HPDE6-E6E7 (cell line): ENCODE data around the gene SRCAP.
A peak's percentile ranks its signal among the peaks of the same experiment; 100 is the strongest.
"Not testable (repeated sequence)": the region's sequence is repeated elsewhere in the genome, so short reads cannot be mapped to it uniquely, and the experiment has no call there.

Source experiments
- DNase-seq: peaks from one replicate; pipeline ENCODE4 v3.0.0; 2011; ENCODE audit warnings: missing footprints; ENCODE audit errors: extremely low spot score

SRCAP gene

GRCh38 chr16:30663820-30664219 is 35.2 kb upstream of the SRCAP start:
- no peak for DNase-seq

DNA sequence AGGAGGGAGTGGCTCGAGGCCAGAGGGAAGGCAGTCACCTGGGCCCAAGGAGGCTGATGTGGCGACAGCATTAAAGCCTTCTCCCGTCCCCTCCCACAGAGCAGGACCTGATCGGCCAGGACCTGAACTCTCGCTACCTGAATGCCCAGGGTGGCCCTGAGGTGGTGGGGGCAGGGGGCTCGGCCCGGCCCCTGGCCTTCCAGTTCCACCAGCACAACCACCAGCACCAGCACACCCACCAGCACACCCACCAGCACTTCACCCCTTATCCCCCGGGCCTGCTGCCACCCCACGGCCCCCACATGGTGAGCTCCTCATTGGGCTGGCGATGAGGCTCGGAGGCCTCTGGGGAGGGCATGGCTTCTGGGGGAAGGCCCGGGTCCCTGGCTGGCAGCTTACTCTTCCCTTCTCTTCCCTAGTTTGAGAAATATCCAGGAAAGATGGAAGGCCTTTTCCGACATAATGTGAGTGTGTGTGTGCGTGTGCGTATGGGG is 34.3 kb upstream of the SRCAP start:
- no peak for DNase-seq

GRCh38 chr16:30665155-30665829 is 33.7 kb upstream of the SRCAP start:
- no peak for DNase-seq

GRCh38 chr16:30665830-30666190 is 33.2 kb upstream of the SRCAP start:
- no peak for DNase-seq

DNA sequence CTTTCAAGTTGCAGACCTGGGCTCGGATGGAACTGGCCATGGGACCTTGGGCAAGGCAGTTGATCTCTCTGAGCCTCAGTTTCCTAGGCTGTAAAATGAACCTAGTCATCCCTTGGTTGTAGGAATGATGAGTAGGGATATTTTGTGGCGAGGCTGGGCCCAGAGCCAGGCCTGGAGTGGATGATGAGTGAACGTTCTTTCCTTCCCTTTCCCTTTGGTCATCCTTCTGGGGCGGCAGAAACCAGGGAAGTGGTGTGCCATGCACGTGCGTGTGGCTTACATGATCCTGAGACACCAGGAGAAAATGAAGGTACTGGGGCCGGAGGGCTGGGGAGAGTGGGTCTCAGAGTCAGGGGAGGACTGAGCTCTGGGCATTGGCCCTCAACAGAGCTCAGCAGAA is 32.3 kb upstream of the SRCAP start:
- no peak for DNase-seq

GRCh38 chr16:30667361-30667905 is 31.5 kb upstream of the SRCAP start:
- no peak for DNase-seq

- DNase-seq = no peak
Measured at GRCh38 chr16:30668393-30668792, 30.6 kb upstream of the SRCAP start.

- DNase-seq = no peak
Measured at GRCh38 chr16:30669026-30669902, 29.7 kb upstream of the SRCAP start.

DNA sequence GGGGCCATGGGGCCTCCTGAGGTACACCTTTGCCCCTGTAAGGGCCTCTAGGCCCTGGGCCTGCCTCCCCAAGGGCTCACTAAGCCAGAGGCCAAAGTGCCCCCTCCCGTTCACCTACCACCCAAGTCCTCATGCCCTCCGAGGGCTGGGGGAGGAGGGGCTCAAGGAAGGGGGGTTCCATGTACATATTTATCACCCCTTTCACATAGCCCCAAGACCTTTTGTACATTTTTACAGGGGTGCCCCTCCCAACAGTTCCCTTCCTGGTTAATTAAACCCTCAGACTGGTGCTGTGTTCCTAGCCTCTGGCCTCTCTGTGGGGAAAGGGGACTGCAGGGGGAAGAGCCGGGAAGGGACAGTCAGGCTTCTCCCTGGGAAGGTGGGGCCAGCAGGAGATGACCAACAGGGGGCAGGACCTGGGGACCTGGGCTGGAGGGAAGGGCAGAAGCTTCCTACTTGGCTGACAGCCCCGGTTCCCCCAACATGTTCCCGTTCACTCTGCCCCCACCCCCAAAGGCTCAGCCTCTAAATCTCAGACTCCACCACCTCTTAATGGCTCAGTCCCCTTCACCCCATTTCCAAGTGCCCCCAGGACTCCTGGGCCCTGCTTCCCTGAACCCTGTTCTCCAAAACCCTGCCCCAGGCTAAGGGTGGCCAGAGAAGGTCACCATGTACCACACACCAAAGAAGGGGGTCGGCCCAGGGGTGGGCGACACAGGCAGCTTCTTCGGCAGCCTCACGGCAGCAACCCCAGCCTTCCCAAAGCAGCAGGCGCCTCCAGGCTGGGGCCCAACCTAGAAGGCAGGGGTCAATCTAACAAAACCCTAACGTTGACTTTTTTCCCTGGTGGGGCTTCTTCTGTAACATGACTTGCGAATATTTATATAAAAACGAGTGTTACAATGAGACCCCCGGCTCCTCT is 28.8 kb upstream of the SRCAP start:
- DNase-seq = no peak

DNA sequence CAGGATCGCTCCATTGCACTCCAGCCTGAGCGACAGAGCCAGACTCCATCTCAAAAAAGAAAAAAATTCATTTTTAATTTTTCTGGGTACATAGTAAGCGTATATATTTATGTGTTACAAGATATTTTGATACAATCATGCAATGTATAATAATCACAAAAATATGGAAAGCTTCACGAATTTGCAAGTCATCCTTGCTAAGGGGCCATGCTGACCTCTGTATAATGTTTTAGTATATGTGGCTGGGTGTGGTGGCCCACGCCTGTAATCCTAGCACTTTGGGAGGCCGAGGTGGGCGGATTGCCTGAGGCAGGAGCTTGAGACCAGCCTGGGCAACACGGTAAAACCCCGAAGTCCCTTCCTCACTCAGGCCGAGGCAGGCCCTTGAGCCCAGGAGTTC is 23.8 kb upstream of the SRCAP start:
- DNase-seq = no peak

DNA sequence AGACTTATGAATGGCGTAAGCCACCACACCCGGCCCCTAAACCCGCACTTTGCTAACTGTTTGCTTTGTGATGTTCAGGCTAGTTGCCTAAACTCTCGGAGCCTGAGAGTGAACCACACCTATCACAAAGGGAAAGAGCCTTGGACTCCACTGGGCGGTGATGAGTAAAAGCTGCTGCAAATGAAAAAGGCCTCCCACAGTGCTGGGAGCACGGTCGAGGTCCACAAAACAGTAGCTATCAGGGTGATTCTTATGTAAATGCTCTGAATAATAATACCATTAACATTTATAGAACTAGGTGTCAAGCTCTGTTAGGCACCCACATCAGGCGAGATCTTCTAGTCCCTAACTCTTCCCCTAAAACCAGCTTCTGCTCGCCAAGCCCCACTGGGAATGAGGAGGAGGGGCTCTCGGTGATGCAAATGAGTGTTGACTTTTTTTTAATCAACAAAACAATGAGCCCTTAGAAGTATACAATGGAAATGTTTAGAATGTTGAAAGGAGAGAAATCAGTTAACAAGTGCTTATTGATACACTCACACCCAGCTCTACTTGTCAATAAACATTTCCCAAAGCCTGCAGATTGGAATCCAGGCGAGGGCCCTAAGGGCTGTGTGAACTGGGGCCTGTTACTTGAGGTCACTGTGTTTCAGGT is 20.9 kb upstream of the SRCAP start:
- no peak for DNase-seq

DNA sequence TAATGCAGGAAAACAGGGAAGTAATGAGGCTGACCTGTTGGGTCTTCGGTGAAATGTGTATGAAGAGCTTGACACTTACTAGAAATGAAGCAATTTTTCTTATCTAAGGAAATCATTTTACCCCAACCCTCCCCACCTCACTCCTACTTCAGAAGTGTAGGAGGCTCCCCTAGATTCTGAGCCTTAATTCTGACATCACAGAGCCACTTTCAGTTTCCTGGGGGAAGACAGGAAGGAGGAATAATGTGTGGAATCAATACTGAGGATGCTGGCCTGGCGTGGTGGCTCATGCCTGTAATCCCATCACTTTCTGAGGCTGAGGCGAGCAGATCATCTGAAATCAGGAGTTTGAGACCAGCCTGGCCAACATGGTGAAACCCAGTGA is 20.4 kb upstream of the SRCAP start:
- no peak for DNase-seq

GRCh38 chr16:30680326-30680725 is 18.6 kb upstream of the SRCAP start:
- DNase-seq = no peak

- DNase-seq = no peak
Measured at GRCh38 chr16:30688701-30689100, 10.3 kb upstream of the SRCAP start.

DNA sequence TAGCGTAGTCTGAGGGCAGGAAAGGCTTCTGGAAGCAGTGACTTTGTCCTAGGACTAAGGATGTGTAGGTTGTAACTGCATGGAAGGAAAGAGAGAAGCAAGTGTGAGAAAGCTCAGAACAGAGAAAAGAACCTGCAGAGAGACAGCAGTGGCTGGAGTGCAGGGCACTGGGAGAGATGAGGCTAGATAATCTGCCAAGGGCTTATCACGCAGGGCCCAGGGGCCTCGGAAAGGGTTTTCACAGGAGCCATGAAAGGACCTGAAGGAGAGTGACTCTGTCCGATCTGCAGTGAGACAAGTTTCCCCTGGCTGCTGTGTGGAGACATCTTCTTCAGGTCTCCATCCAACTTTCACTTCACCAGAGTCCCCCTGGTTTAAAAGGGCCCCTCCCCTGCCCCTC is 7.1 kb upstream of the SRCAP start:
- DNase-seq = no peak

DNA sequence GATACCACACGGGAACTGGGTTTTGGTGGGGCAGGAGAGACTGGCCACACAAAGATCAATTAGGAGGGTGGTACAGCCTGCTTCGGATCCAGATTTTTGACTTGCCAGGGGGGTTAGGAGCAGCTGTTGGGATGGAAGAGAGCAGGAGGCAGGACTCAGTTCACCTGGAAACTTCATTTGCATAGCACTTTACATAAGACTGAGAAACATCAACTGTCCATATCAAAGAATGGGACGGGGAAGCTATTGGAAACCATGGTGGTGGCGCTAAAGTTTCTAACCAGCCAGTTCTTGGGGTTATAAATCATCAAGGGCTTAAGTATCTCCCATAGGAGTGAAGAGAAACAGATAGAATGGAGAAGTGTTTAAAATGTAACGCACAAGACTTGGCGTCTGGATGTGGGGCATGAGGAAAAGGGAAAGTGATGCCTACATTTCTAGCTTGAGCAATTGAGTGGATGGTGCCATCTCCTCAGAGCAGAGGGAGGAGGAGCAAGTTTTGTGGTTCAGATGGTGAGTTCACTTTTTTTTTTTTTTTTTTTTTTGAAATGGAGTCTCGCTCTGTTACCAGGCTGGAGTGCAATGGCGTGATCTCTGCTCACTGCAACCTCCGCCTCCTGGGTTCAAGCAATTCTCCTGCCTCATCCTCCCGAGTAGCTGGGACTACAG is 6.4 kb upstream of the SRCAP start:
- DNase-seq = no peak

- no peak for DNase-seq
Measured at GRCh38 chr16:30694926-30695693, 3.9 kb upstream of the SRCAP start.

DNA sequence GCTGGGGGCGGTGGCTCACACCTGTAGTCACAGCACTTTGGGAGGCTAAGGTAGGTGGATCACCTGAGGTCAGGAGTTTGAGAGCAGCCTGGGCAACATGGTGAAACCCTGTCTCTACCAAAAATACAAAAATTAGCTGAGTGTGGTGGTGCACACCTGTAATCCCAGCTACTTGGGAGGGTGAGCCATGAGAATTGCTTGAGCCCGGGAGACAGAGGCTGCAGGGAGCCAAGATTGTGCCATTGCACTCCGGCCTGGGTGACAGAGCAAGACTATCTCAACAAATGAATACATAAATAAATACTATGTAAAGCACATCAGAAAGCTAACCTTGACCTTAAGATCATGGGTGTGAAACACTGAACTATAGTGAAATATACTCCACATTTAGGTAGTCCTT is 2.3 kb upstream of the SRCAP start:
- not testable (repeated sequence) for DNase-seq

DNA sequence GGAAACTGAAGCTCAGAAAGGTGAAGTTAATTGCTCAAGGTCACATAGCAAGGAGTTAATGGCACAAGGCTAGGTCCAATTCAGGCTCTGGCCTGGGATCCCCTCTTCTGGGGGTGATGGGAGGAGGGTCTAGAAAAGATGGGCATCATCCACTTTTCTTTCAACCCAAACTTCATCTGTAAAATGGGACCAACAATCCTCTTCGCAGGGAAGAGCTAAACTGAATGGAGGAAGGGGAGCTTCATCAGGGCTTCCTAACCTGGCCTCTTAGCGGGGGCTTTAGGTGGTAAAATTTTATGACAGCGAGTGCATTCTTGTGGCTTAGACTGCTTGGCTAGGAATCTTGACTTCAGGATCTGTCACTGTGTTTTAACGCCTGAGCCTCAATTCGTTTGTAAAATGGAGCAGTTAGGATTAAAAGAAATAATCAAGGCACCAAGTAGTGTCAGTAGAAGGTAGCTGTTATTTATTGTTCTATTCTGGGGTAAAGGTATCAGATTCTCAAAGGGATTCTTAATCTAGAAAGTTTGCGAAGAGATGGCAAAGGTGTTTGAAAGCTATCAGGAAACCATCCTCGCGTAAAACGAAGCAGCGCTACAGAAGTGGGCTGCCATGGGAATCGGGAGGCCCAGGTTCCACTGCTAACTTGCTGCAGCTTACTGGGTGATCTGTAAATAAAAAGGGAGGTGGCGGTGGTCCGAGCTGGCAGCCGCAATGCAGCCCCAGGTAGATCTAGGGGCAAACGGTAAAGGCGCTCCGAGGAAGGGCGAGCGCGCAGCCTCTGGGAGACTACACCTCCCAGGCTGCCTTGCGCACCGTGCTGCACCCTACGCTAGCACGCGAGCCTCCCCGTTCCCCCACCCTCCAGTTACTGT is 1.5 kb upstream of the SRCAP start:
- peak; percentile 97 for DNase-seq
